HL-60/S4 treated with retinoic acid at 250 ng/mL for 4 days and 3 days (cell line): ENCODE results near the gene FOLR3.
"Not testable (repeated sequence)": the region's sequence is repeated elsewhere in the genome, so short reads cannot be mapped to it uniquely, and the experiment has no call there.

Source experiments
- in situ Hi-C: fragments of 300-500 bp; cut with MboI; formaldehyde crosslinking; loops from 2 replicates; pipeline ENCODE4 v1.7.0; 2022; ENCODE audit warnings: low sequenced_read_pairs

Gene FOLR3

GRCh38 chr11:72135473-72135872 lies at the start of gene FOLR3:
Gene FOLR3 (plus strand): TSS chr11:72135725. CDS start chr11:72135953, 228 bp downstream.
- in situ Hi-C loops = not testable (repeated sequence)

GRCh38 chr11:72088076-72088808 lies 47.3 kb upstream of the FOLR3 start:
- in situ Hi-C loops = no loop called here

GRCh38 chr11:72091292-72091691 lies 44.2 kb upstream of the FOLR3 start:
- in situ Hi-C loops = no loop called here

- in situ Hi-C loops = no loop called here
These were observed 36.8 kb upstream of the FOLR3 start for GRCh38 chr11:72098741-72099140.

GRCh38 chr11:72100009-72100408 lies 35.5 kb upstream of the FOLR3 start:
- in situ Hi-C loops = no loop called here

- in situ Hi-C loops = no loop called here
These were observed 35.1 kb upstream of the FOLR3 start for GRCh38 chr11:72100462-72100861.

- in situ Hi-C loops = no loop called here
These were observed 33.4 kb upstream of the FOLR3 start for GRCh38 chr11:72102162-72102561.

GRCh38 chr11:72102631-72102945 lies 32.9 kb upstream of the FOLR3 start:
- in situ Hi-C loops = no loop called here

GRCh38 chr11:72102946-72103753 lies 32.4 kb upstream of the FOLR3 start, which contains the start of gene LAMTOR1:
Gene LAMTOR1 (minus strand): TSS chr11:72103297. CDS start chr11:72103224, 73 bp downstream.
- in situ Hi-C loops = no loop called here

- in situ Hi-C loops = no loop called here
These were observed 31.8 kb upstream of the FOLR3 start for GRCh38 chr11:72103754-72104167.

GRCh38 chr11:72105888-72106287 lies 29.6 kb upstream of the FOLR3 start, which contains the start of gene TOMT:
Gene TOMT (plus strand): TSS chr11:72105924. CDS start chr11:72105952, 28 bp downstream.
- in situ Hi-C loops = loop anchor here (5.0 kb wide), 1 partner anchor 41 kb away; no protein-coding TSS in a partner anchor

- in situ Hi-C loops = no loop called here
These were observed 24.0 kb upstream of the FOLR3 start for GRCh38 chr11:72111300-72112142.

- in situ Hi-C loops = no loop called here
These were observed 23.2 kb upstream of the FOLR3 start, which contains the start of gene ANAPC15 for GRCh38 chr11:72112143-72112977. Gene ANAPC15 (minus strand): TSS chr11:72112695. CDS start chr11:72111276, 1,419 bp downstream.

GRCh38 chr11:72112978-72113808 lies 22.3 kb upstream of the FOLR3 start:
- in situ Hi-C loops = no loop called here

- in situ Hi-C loops = no loop called here
These were observed 21.0 kb upstream of the FOLR3 start for GRCh38 chr11:72114570-72114969.

GRCh38 chr11:72116019-72116755 lies 19.3 kb upstream of the FOLR3 start:
- in situ Hi-C loops = no loop called here

GRCh38 chr11:72119198-72119597 lies 16.3 kb upstream of the FOLR3 start:
- in situ Hi-C loops = no loop called here

- in situ Hi-C loops = no loop called here
These were observed 14.6 kb upstream of the FOLR3 start for GRCh38 chr11:72120930-72121329.
